ENCODE results near the gene FHDC1.

DNA sequence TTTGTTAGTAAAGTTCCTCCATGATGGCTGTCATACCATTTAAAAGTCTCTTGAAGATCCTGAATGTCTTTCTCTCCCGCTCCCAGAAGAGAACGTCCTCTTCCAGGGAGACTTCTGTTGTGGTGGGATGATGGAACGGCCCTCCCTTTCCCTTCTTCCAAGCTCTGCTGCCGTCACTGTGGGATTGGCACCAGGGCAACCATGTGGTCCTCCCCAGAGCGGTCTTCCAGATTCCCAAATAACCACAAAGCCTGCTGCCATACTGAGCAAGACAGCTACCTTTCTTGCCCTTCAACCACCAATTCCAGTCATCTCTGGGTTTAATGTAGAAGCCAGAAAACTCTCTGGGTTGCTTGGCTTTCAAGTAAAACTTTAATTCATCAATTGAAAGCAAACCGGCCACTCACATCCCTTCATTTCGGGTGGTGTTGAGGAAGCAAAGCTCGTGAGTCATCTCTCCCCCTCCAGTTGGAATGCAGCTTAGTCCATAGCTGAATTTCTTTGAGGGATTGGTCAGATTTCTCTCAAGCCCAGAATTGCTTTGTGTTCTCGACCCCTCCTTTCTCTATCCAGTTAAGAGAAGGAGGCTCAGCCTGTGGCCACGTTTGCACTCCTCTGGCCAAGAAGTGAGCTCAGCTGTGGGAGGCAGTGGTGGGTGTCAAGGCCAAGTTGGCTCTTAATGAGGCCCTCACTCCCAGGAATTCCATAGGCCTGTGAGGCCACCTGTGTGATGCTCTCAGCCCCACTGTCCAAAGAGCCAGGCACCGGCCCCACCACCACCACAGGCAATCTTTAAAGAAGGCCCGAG lies 36.9 kb downstream of the FHDC1 start:
- TF ChIP-seq, protein P1, sequence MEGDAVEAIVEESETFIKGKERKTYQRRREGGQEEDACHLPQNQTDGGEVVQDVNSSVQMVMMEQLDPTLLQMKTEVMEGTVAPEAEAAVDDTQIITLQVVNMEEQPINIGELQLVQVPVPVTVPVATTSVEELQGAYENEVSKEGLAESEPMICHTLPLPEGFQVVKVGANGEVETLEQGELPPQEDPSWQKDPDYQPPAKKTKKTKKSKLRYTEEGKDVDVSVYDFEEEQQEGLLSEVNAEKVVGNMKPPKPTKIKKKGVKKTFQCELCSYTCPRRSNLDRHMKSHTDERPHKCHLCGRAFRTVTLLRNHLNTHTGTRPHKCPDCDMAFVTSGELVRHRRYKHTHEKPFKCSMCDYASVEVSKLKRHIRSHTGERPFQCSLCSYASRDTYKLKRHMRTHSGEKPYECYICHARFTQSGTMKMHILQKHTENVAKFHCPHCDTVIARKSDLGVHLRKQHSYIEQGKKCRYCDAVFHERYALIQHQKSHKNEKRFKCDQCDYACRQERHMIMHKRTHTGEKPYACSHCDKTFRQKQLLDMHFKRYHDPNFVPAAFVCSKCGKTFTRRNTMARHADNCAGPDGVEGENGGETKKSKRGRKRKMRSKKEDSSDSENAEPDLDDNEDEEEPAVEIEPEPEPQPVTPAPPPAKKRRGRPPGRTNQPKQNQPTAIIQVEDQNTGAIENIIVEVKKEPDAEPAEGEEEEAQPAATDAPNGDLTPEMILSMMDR (IDR thresholded peaks at IDR 0.05) = no peak
- no peak for TF ChIP-seq POLR2A (IDR thresholded peaks at IDR 0.05)

Data from transverse colon (tissue), 3 donors.